Testis (tissue), 2 donors: ENCODE measurements around the gene ZNF205.

Experiments used
- POLR2A ChIP-seq: fragments of 450-650 bp; IDR thresholded peaks from one replicate; pipeline ENCODE4 v1.6.1; 2017; ENCODE audit warnings: antibody characterized with exemption, mild to moderate bottlenecking, moderate library complexity
- TF ChIP-seq, protein P1 (sequence below), 3 experiments: fragments of 450-650 bp in 2 of 3; fragments of 200-600 bp in 1 of 3; sonication (generic) in 1 of 3; IDR thresholded peaks; one replicate each; pipeline ENCODE4 v1.5.1; 2016 to 2019; ENCODE audit warnings: antibody characterized with exemption in 3 of 3, mild to moderate bottlenecking in 2 of 3, moderate library complexity in 1 of 3

GRCh38 chr16:3161235-3162018 is 49.0 kb downstream of the ZNF205 start:
- no peak for TF ChIP-seq POLR2A
- TF ChIP-seq, protein P1, sequence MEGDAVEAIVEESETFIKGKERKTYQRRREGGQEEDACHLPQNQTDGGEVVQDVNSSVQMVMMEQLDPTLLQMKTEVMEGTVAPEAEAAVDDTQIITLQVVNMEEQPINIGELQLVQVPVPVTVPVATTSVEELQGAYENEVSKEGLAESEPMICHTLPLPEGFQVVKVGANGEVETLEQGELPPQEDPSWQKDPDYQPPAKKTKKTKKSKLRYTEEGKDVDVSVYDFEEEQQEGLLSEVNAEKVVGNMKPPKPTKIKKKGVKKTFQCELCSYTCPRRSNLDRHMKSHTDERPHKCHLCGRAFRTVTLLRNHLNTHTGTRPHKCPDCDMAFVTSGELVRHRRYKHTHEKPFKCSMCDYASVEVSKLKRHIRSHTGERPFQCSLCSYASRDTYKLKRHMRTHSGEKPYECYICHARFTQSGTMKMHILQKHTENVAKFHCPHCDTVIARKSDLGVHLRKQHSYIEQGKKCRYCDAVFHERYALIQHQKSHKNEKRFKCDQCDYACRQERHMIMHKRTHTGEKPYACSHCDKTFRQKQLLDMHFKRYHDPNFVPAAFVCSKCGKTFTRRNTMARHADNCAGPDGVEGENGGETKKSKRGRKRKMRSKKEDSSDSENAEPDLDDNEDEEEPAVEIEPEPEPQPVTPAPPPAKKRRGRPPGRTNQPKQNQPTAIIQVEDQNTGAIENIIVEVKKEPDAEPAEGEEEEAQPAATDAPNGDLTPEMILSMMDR (IDR thresholded peaks at IDR 0.05) = no peak
